HG02870 (cell line): ENCODE results near the gene TMBIM6.

Experiments used
- ATAC-seq: cut with Tn5 transposase; IDR thresholded peaks from one replicate; pipeline ENCODE4 v1.9.1; 2021; ENCODE audit warnings: mild to moderate bottlenecking, moderate library complexity; ENCODE audit not compliant: unreplicated experiment

Gene TMBIM6

GRCh38 chr12:49795654-49796105 lies 54.3 kb downstream of the TMBIM6 start:
- ATAC-seq, result no peak

DNA sequence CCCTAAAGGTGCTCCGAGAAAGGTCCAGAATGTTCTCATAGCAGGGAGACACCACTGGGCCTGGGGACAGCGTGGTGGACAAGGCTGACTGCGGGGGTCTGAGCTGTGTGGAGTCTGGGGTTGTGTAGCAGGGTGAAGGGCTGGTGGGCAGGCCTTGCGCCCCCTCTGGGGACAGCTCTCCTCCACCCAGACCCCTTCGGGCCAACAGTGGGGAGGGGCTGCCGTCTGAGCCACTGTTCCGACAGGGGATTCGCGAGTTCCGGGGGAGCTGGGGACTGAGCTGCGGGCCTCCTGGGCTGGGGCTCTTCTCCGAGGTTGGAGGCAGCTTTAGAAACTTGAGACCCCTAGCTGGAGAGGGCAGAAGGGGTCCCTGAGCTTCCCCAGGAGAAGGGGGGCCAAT lies 54.8 kb downstream of the TMBIM6 start:
- no peak for ATAC-seq

GRCh38 chr12:49796606-49797448 lies 55.5 kb downstream of the TMBIM6 start:
- no peak for ATAC-seq

DNA sequence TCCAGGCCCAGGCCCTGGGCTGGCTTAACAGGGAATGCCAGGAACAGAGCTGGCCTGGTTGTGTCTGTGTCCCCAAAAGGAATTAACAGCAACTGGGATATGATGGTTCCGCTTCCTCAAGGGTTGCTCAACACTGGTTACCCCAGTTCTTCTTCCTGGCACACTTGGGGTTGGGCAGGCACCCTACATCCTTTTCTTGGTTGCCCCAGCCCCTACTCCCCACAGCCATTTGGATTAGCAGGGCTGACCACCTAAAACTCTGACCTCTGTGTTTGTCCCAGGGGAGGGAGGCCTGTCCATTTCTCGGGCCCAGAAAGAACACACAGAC lies 56.1 kb downstream of the TMBIM6 start:
- ATAC-seq, result no peak

DNA sequence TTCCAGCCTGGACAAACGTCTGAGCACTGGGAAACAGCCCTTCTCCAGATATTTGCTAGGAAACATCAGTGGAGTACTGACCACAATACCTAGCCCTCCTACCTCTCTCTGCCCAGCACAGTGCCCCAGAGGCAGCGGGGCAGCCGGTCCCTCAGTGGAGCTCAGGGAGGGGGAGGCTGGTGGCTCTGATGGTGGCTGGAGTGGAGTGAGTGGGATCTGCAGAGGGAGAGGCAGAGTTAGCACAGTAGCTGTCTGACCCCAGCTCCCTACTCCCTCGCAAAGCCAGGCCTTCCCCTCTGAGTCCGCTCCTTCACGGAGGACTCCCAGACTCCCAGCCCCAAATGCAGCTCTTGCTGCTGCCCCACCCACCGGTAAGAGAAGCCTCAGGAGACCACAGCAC lies 56.9 kb downstream of the TMBIM6 start:
- ATAC-seq, result no peak

- no peak for ATAC-seq
These were observed 57.6 kb downstream of the TMBIM6 start for GRCh38 chr12:49798934-49799333.

- no peak for ATAC-seq
These were observed 59.2 kb downstream of the TMBIM6 start for GRCh38 chr12:49800421-49801140.

DNA sequence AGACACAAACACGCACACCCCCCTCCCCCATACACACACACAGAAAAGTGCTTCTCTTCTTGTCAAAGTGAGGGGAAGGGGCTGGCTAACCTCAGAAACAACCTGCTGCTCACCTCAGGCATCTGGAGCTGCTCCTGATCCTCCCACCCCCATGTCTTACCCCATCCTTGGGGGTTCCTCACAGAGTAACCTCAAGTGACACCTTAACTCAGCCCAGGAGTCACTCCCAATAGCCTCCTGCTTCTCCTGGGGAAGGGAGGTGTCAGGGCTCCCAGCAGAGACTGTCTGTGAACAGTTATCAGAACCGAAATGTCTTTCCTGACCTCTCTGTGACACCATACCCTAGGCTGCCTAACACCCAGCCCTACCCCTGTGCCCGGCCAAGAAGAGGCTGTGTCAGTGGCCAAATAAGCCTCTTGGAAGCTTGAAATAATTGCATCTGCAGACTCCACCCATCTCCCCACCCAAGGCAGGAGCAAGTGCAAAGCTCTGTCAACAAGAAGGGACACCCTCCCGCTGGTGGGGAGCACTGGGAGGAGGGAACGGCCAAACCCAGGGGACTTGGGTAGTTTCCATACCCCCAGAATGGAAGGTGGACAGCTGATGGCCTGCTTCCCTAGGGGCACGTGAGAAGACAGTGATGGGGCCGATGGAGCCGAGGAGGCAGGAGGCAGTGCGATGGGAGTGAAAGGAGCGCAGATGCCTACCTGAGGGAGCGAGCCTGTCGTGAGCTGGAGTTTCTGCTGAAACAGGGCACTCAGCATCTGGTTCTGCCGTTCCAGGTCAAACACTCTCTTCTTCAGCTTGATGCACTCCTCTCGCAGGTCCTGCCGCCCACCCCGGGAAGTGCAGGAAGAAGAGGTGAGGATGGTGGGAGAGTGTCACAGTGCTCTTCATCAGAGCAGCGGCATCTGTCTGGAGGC lies 60.0 kb downstream of the TMBIM6 start:
- ATAC-seq, result no peak

DNA sequence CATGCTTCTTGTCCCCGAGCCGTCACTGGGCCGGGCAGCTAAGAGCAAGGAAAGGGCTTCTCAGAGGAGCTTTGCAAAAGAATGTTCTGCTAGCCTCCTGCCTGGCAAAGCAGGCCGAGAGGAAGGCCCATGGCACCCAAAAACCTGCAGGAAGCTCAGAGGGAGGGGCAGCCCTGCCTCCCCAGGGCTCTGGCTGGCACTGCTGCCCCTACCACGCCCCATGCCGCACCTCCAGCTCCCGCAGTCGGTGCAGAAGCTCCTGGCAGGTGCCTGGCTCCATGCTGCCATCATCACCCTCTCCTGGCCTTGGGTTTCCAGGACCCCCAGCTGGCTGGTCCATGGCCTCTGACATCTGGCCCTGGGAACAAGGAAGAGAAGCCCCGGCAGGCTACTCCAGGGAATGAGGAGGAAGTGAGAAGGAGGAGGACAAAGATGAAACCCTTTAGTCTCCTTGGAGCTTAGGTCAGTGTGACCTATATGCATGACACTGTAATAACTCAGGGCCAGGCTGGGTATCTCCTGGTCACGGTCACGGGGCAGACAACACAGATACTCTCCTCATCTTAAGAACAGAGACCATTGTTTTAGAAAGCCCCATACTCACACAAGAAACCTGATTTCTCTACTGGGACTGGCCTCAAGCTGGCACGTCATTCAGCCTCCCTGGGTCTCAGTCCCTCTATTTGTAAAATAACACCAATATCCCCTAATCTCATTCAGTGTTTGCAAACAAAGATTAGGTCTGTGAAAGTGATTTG lies 62.5 kb downstream of the TMBIM6 start:
- no peak for ATAC-seq

DNA sequence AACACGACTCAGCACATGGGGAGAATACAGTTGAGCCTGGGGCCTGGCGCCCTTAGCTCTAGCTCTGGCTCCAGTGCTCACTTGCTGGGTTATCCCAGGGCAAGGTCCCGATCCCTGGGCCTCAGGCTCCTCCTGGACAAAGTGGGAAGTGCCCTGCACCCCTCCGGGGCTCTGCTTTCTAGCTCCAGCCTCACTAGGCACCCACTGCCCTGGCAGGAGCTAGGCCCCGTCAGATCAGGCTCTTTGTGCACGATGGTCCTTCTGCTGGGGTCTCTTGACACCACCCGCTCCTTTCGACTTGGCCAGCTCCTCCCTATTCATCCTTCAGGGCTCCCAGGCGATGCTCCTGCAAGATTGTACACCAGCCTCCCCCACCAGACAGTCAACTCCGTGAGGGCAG lies 63.5 kb downstream of the TMBIM6 start:
- ATAC-seq, result no peak

GRCh38 chr12:49805409-49805808 lies 64.1 kb downstream of the TMBIM6 start:
- ATAC-seq, result no peak

DNA sequence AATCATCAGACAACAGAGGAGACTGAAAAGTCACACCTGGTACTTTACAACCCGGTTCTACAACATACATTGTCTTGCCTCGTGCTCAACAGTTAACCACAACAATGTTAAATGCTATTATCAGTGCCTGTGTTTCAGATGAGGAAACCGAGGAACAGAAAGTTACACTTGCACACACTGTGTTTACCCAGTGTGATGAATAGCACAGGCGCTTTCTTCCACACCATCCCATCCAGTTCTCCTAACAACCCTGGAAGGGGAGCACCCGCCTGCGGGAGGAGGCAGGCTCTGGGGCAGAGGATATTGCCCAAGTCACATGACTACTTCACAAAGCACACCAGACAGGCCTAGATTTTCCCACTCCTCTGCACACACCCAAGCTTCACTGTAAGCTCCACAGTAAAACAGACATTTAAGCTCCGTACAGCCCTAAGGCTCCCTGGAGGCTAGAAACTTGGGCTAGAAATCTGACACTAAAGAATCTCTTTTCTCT lies 65.0 kb downstream of the TMBIM6 start:
- ATAC-seq, result no peak

DNA sequence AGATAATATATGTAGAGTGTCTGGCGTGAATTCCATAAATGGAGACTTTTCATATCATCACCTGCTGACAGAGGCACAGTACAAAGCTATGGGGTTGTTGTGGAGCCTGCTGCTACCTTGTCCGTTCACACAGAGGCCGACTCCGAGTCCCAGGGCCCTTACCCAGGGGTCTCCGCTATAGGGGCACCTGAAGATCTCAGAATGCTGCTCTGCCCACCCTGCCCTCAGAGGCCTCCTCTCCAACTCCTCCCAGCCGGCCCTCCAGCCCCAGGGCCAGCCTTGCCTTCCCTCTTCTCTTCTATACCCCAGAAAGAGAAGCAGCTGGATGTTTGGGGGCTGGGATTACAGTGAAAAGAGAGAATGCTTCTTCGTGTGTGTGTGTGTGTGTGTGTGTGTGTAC lies 65.5 kb downstream of the TMBIM6 start:
- ATAC-seq, result no peak

DNA sequence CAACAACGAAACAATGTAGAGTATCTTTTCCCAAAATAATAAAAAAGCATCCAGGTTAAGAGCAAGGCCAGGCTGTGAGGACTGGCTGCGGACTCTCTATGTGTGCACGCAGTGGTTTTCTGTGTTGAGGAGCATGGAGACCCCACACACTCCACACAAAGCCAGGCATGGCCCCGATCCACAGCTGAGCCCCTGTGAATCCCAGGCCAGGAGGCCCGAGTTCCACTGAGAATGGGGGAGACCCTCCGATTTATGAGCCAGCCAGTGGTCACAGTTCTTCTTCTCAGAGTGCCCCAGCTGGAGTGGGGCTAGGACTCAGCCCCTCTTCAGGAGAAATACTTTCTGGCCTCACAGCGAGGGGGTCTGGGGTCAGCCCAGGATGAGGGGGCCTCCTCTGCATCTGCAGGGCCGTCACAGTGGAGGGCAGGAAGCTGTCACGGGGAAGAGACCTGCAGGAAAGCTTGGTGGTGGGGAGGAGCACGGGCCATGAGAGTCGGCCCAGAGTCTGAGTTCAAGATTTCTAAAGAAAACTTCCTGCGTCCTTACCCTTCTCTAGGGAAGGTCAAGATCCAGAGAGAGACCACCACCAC lies 66.7 kb downstream of the TMBIM6 start:
- ATAC-seq, result no peak

GRCh38 chr12:49808686-49809380 lies 67.5 kb downstream of the TMBIM6 start:
- ATAC-seq, result no peak

- no peak for ATAC-seq
These were observed 68.1 kb downstream of the TMBIM6 start for GRCh38 chr12:49809381-49809905.

- no peak for ATAC-seq
These were observed 68.6 kb downstream of the TMBIM6 start for GRCh38 chr12:49809906-49810389.

- no peak for ATAC-seq
These were observed 69.8 kb downstream of the TMBIM6 start for GRCh38 chr12:49811136-49811535.

GRCh38 chr12:49811961-49812401 lies 70.6 kb downstream of the TMBIM6 start:
- ATAC-seq, result no peak
